ENCODE measurements around the gene ADAMTS5.

Gene ADAMTS5

DNA sequence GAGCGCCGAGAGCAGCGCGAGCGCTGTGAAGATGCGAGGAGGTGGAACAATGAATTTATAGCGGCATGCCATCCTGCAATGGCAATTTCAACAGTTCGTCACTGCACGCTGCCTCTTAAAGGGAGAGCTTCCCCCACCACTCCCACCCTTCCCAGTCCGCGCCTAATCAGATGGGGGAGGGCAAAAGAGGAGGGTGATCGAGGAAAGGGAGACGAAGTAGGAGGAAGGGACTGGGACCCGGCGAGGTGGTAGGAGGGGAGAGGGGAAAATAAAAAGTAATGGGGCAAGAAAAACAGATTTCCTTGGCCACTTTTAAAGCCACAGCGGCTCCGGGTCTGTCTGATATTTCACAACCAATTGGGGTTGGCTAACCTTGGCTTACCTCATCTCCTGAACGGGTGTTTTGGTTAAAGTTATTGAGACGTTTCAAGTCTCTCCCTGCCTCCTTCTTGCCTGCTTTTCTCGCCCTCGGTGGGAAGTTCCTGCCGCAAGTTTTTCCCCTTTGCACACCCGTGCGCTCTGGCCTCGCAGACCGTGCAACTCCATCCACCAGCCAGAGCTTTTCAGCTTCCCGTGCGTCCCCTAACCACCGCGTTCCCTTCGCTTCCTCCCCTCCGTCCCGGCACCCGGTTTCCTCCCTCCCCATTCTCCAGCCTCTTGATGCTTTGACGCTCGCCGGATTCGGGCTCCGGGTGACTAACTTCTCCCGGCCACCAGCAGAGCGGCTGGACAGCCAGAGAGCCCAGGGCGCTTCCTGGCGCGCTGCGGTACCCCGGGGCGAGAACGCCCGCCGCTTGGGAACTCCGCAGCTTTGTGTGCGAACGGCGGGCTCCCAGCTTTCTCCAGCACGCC is at the start of gene ADAMTS5:
Gene ADAMTS5 (minus strand): TSS at position 27 of the 852 bp plus-strand sequence. CDS start 697 bp downstream, outside the sequence.
- DNase-seq, result no peak

GRCh38 chr21:27001526-27001925 is 34.6 kb upstream of the ADAMTS5 start:
- no peak for DNase-seq

- no peak for DNase-seq
Measured at GRCh38 chr21:26983576-26983975, 16.7 kb upstream of the ADAMTS5 start.

DNA sequence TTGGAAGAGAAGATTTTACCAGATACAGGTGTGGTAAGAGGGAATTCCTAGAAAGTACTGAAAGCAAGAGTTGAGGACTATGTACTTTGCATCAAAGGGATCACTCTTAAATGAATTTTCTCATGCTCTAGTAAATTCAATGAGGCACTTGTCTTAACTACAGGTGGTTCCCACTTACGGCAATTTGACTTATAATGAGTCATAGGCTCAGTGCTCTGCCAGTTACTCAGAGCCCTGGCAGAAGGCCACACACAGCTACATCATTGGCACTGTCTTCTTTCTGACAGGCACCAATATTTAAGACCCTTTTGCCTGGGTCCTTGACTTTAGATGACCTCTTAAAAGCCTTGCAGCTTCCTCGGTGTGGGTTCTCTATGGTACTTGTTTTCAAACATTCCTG is 15.9 kb upstream of the ADAMTS5 start:
- no peak for DNase-seq

GRCh38 chr21:26977746-26978145 is 10.9 kb upstream of the ADAMTS5 start:
- DNase-seq, result no peak

DNA sequence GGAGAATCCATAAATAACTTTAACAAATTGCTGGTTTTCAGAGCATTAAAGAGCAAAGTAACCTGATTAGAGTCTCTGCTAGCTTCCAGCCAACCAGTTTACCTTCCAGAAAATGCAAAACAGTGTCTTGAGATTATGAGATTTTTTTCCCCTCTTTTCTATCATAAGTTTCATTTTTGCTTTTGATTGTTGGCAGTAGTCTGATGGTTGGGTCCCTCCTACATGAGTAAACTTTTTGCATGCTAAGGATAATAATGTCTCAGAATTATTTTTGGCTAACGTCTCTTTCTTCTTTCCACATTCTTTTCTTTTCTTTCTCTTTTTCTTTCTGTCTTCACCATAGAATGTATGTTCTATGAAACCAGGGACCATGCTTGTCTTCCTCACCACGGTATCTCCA is 6.3 kb upstream of the ADAMTS5 start:
- DNase-seq, result no peak

GRCh38 chr21:26972192-26972591 is 5.3 kb upstream of the ADAMTS5 start:
- DNase-seq, result no peak

- DNase-seq, result no peak
Measured at GRCh38 chr21:26969971-26970725, 3.3 kb upstream of the ADAMTS5 start.

DNA sequence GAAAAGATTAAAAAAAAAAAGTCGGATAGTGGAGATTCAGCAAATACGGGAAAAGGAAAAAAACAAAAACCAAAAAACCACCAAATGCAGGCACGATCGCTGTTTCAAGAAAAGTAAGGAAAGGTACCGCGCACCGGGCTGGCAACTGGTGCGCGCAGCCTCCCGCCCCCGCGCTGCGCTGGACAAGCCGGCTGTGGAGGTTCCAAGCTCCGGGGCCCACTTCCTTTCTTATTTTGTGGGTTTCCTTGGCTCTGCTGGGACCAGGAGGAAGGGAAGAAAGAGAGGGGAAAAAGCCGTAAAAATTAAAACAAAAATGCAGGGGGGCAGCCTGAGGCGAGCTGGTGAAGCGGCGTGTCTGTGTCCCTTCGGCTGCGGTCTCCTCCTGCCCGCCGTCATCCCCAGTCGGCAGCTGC is 233 bp downstream of the ADAMTS5 start:
- no peak for DNase-seq

GRCh38 chr21:26965907-26966581 is 844 bp downstream of the ADAMTS5 start:
- no peak for DNase-seq

DNA sequence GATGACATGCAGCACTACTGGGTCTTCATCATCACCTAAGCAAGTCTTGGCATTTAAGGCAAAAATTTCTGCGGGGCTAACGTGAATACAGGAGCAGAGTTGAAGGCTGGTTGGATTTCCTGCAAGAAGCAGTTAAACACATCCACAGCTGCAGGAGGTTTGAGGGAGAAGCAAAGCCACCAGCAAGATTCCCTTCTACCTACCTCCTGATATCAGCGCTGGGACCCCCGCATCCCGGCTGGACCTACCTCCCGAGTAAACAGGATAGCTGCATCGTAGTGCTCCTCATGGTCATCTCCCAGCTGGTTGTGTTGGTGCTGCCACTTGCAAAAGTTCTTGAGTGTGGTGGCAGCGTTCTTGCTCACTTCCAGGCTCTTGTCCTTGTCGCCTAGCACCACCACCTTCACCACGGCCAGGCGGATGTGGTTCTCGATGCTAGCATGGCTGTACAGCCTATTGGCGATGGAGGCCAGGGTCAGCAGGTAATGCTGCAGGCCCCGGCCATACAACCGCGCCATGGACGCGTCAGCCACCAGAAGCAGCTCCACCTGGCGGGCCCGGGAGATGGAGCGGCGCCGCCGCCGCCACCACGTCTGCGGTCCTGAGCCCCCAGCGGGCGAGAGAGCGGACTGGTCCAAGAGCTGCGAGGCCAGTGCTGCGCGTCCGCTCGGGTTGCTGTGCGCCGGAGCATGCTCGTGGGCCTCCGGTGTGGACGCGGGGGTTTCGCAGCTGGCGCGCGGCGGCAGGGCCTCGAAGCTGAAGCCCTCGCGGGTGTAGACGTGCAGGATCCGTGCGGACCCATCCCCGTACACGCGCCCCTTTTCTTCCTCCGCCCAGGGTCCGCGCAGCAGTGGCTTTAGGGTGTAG is 1.6 kb downstream of the ADAMTS5 start:
- no peak for DNase-seq

- DNase-seq, result no peak
Measured at GRCh38 chr21:26964170-26964778, 2.6 kb downstream of the ADAMTS5 start.

- no peak for DNase-seq
Measured at GRCh38 chr21:26962621-26963181, 4.2 kb downstream of the ADAMTS5 start.

DNA sequence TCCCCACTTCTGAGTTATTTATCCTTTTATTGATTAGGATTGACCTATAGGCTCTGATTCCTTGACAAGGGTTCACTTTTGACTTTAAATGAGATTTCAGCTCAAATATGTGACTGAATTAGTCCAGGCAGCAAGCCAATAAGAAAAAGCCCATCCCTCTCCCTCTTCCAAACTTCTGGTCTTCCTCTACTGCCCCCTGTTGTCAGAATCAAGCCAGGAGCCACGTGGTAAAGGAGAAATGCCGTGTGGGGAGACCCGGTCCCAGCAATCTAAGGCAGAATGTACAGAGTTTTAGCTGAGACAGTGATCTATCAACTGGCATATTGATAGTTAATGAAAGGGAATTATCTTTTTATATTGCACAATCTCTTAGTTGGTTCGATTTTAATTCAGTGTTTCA is 5.2 kb downstream of the ADAMTS5 start:
- DNase-seq, result no peak

- no peak for DNase-seq
Measured at GRCh38 chr21:26958788-26959187, 8.1 kb downstream of the ADAMTS5 start.

GRCh38 chr21:26956813-26957212 is 10.1 kb downstream of the ADAMTS5 start:
- no peak for DNase-seq

- DNase-seq, result no peak
Measured at GRCh38 chr21:26956216-26956615, 10.7 kb downstream of the ADAMTS5 start.

DNA sequence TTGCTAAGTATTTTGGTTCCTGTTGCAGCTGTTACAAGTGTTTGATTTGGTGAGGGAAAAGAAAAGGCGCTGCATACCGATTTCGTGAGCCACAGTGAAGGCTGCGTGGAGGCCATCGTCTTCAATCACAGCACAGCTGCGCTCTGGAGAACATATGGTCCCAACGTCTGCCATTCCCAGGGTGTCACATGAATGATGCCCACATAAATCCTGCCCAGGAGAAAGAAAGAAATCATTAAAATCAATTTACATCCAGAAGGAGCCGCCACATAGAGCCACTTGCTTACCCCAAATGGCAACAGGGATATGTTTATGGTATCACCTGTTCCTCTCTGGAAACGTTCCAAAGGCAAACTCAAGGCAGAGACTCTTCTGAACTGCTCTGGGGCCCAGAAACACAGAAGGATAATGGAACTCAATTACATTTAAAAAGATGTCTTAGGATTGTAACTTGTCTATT is 12.2 kb downstream of the ADAMTS5 start:
- no peak for DNase-seq

- no peak for DNase-seq
Measured at GRCh38 chr21:26952374-26953066, 14.4 kb downstream of the ADAMTS5 start.

DNA sequence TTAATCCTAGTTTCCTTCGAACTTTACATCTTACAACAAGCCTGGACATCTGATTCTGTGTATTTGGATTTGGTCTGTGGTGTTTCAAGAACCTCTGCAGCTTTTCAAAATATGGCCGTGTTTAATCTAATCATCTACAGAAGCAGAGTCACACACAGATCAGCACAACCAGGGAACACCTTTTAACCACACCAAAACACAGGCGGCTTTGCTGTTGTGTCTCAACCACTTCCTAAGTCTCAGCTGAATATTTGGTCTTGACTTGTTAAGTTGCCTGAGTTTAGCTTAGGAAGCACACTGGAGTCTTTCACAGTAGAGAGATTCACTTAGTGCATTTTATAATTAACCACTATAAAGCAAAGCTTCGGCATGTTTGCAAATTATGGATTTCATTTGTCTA is 17.1 kb downstream of the ADAMTS5 start:
- DNase-seq, result no peak

GRCh38 chr21:26948194-26948593 is 18.7 kb downstream of the ADAMTS5 start:
- DNase-seq, result no peak

Data from cortex of kidney (tissue), 1 donor.